NB4 (cell line): ENCODE results near the gene PTPRD.

Experiments used
- DNase-seq: peaks from one replicate; pipeline ENCODE4 v3.0.0; 2010; ENCODE audit warnings: low read depth
- H3K4me3 ChIP-seq: one replicate; pipeline ENCODE4 v1.5.1; 2011; ENCODE audit warnings: mild to moderate bottlenecking, low read depth, low read length, moderate library complexity
- CTCF ChIP-seq: IDR thresholded peaks from one replicate; pipeline ENCODE4 v1.5.1; 2012; ENCODE audit warnings: low read depth, low read length
- MAX ChIP-seq: IDR thresholded peaks from 2 replicates; pipeline ENCODE4 v1.6.1; 2011; ENCODE audit warnings: low read depth, low read length
- MYC ChIP-seq: IDR thresholded peaks from 2 replicates; pipeline ENCODE4 v1.6.1; 2011; ENCODE audit warnings: low read depth, low read length
- POLR2A ChIP-seq: IDR thresholded peaks from 2 replicates; pipeline ENCODE4 v1.6.1; 2011; ENCODE audit warnings: mild to moderate bottlenecking; ENCODE audit not compliant: insufficient read length; ENCODE audit errors: extremely low read depth

The PTPRD gene

GRCh38 chr9:10612641-10613398 lies at the start of gene PTPRD:
PTPRD (minus strand) TSS chr9:10613002.
- no peak for DNase-seq

DNA sequence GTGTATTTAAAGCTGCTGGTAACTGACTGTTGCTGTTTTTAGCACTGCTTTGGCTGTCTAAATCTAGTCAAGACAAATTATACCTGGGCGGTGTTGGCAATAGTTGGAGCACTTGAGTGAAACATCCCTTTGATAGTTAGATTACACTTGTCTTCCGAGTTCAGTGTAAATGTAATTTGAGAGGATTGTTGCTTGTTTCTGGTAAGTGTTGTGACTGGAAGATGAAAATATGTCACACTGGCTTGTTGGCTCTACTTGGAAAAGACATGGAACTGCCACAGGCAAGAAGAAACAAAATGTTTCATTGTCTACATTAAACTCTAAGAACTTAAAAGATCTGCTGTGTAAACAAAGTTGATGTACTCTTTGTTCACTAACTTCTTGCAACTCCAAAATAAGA lies 49.2 kb upstream of the PTPRD start:
- TF ChIP-seq POLR2A (no peak), MYC (no peak), CTCF (no peak), MAX (no peak)
- DNase-seq = no peak
- no peak overlapping the region for H3K4me3 ChIP-seq

More at GRCh38 chr9:10612641-10613398, at the start of gene PTPRD:
- no peak for TF ChIP-seq MYC
- H3K4me3 ChIP-seq = no peak within 1 kb of the TSS

DNA sequence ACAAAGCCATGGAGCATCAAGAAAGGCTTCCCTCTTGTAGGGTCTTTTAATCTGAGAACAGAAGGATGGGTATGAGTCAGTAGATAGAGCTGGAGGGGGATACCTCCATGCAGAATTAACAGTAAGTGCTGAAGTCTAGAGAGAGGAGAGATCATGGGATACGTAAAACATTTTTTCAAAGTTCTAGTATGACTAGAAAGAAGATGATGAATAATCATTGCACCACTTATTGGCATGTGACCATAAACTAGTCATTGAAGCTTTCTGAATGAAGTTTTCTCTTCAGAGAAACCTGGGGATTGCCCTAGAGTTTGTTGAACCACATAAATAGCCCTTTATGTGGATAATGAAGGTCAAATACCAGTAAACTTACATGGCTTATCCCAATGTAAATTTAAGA lies 48.6 kb upstream of the PTPRD start:
- H3K4me3 ChIP-seq = no peak overlapping the region
- no peak for DNase-seq
- no peak for TF ChIP-seq POLR2A
- no peak for TF ChIP-seq MYC
- no peak for TF ChIP-seq MAX
- TF ChIP-seq CTCF = no peak

GRCh38 chr9:10651012-10651411 lies 38.2 kb upstream of the PTPRD start:
- DNase-seq = no peak
- TF ChIP-seq MYC (no peak), MAX (no peak), POLR2A (no peak), CTCF (no peak)
- H3K4me3 ChIP-seq = no peak overlapping the region

GRCh38 chr9:10649076-10649475 lies 36.3 kb upstream of the PTPRD start:
- no peak for DNase-seq
- no peak overlapping the region for H3K4me3 ChIP-seq
- TF ChIP-seq POLR2A (no peak), MYC (no peak), CTCF (no peak), MAX (no peak)

DNA sequence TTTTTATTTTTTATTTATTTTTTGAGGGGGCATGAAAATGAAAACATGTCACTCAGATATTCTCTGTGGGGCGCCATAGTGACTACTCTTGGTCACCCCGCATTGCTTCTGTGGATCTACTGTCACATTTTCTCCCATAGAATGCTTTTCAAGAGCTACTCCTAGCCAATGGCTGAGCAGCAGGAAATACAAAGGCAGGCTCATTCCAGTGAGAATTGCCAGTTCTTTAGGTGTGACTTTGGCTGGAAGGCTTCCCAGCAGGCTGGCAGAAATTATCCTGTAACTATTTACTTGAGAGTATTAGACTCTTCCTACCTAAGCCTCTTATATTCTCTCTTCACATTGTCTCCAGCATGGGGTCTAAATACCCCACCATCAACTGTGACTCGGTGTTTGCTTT lies 21.0 kb upstream of the PTPRD start:
- TF ChIP-seq MYC (no peak), POLR2A (no peak), MAX (no peak), CTCF (no peak)
- no peak for DNase-seq
- no peak overlapping the region for H3K4me3 ChIP-seq
